T-helper 2 cell treated with Interferon-gamma antibody and Interleukin-4, amounts not matched to agents 5 μg/mL and 100 μg/mL, for 36 hours (primary cell): ENCODE data around the gene IL31RA.

ENCODE experiments used
- DNase-seq: peaks from one replicate; pipeline ENCODE4 v3.0.0; 2021; ENCODE audit warnings: low spot score
- H3K27ac Mint-ChIP-seq: one replicate; pipeline ENCODE4 v1.8.0; 2021; ENCODE audit warnings: mild to moderate bottlenecking, mixed read lengths
- H3K27me3 Mint-ChIP-seq: one replicate; pipeline ENCODE4 v1.8.0; 2021; ENCODE audit warnings: low read depth, mixed read lengths
- H3K36me3 Mint-ChIP-seq: one replicate; pipeline ENCODE4 v1.8.0; 2021; ENCODE audit warnings: low read depth, mixed read lengths
- H3K4me1 Mint-ChIP-seq: one replicate; pipeline ENCODE4 v1.8.0; 2021; ENCODE audit warnings: low read depth, mixed read lengths
- H3K4me3 Mint-ChIP-seq: one replicate; pipeline ENCODE4 v1.8.0; 2022; ENCODE audit warnings: mild to moderate bottlenecking, moderate library complexity, mixed read lengths
- H3K9me3 Mint-ChIP-seq: one replicate; pipeline ENCODE4 v1.8.0; 2021; ENCODE audit warnings: mixed read lengths

IL31RA gene

GRCh38 chr5:55868846-55869245, 17.7 kb downstream of the IL31RA start:
- Mint-ChIP-seq H3K36me3 (no peaks in the 10 kb centered on the region), H3K4me1 (peaks cover 8% of the 10 kb centered on the region), H3K4me3 (no peak overlapping the region), H3K27me3 (no peaks in the 10 kb centered on the region), H3K9me3 (no peaks in the 10 kb centered on the region), H3K27ac (no peak overlapping the region)
- DNase-seq: peak; percentile 77

- no peak overlapping the region for H3K4me3 Mint-ChIP-seq
- no peak overlapping the region for H3K27ac Mint-ChIP-seq
- peaks cover 8% of the 10 kb centered on the region for H3K4me1 Mint-ChIP-seq
- no peaks in the 10 kb centered on the region for H3K36me3 Mint-ChIP-seq
- DNase-seq: no peak
- peaks cover 1% of the 10 kb centered on the region for H3K9me3 Mint-ChIP-seq
- no peaks in the 10 kb centered on the region for H3K27me3 Mint-ChIP-seq
Measured at GRCh38 chr5:55869847-55870246, 18.7 kb downstream of the IL31RA start.

- peaks cover 17% of the 10 kb centered on the region for H3K9me3 Mint-ChIP-seq
- peaks cover 4% of the 10 kb centered on the region for H3K4me1 Mint-ChIP-seq
- H3K4me3 Mint-ChIP-seq: no peak overlapping the region
- H3K36me3 Mint-ChIP-seq: peaks cover 6% of the 10 kb centered on the region
- no peak overlapping the region for H3K27ac Mint-ChIP-seq
- no peaks in the 10 kb centered on the region for H3K27me3 Mint-ChIP-seq
- no peak for DNase-seq
Measured at GRCh38 chr5:55873234-55873633, 22.1 kb downstream of the IL31RA start.

GRCh38 chr5:55877655-55878054, 26.5 kb downstream of the IL31RA start:
- no peak overlapping the region for H3K27ac Mint-ChIP-seq
- peaks cover 18% of the 10 kb centered on the region for H3K9me3 Mint-ChIP-seq
- peaks cover 4% of the 10 kb centered on the region for H3K4me1 Mint-ChIP-seq
- no peak overlapping the region for H3K4me3 Mint-ChIP-seq
- H3K27me3 Mint-ChIP-seq: no peaks in the 10 kb centered on the region
- DNase-seq: no peak
- peaks cover 6% of the 10 kb centered on the region for H3K36me3 Mint-ChIP-seq

- H3K4me3 Mint-ChIP-seq: no peak overlapping the region
Measured at GRCh38 chr5:55880453-55880852, 29.3 kb downstream of the IL31RA start.

GRCh38 chr5:55885359-55885758, 34.2 kb downstream of the IL31RA start:
- Mint-ChIP-seq H3K36me3 (no peaks in the 10 kb centered on the region), H3K9me3 (no peaks in the 10 kb centered on the region), H3K27me3 (no peaks in the 10 kb centered on the region), H3K4me3 (no peak overlapping the region), H3K4me1 (peaks cover 3% of the 10 kb centered on the region), H3K27ac (no peak overlapping the region)
- DNase-seq: no peak

More at GRCh38 chr5:55880453-55880852, 29.3 kb downstream of the IL31RA start:
- Mint-ChIP-seq H3K27ac (no peak overlapping the region), H3K4me1 (peaks cover 4% of the 10 kb centered on the region), H3K9me3 (peaks cover 12% of the 10 kb centered on the region), H3K27me3 (no peaks in the 10 kb centered on the region), H3K36me3 (peaks cover 6% of the 10 kb centered on the region)
- no peak for DNase-seq

- DNase-seq: no peak
- H3K27me3 Mint-ChIP-seq: no peaks in the 10 kb centered on the region
- no peaks in the 10 kb centered on the region for H3K36me3 Mint-ChIP-seq
- H3K9me3 Mint-ChIP-seq: no peaks in the 10 kb centered on the region
- H3K27ac Mint-ChIP-seq: peak overlapping the region; percentile 1
- H3K4me1 Mint-ChIP-seq: peaks cover 3% of the 10 kb centered on the region
- no peak overlapping the region for H3K4me3 Mint-ChIP-seq
Measured at GRCh38 chr5:55888205-55888604, 37.0 kb downstream of the IL31RA start.

GRCh38 chr5:55892479-55892878, 41.3 kb downstream of the IL31RA start:
- H3K27ac Mint-ChIP-seq: no peak overlapping the region
- no peak overlapping the region for H3K4me3 Mint-ChIP-seq
- peaks cover 15% of the 10 kb centered on the region for H3K4me1 Mint-ChIP-seq
- no peaks in the 10 kb centered on the region for H3K36me3 Mint-ChIP-seq
- H3K9me3 Mint-ChIP-seq: no peaks in the 10 kb centered on the region
- H3K27me3 Mint-ChIP-seq: peaks cover 4% of the 10 kb centered on the region
- DNase-seq: no peak

- DNase-seq: no peak
- Mint-ChIP-seq H3K27me3 (peaks cover 5% of the 10 kb centered on the region), H3K4me3 (no peak overlapping the region), H3K27ac (no peak overlapping the region), H3K36me3 (no peaks in the 10 kb centered on the region), H3K4me1 (peaks cover 13% of the 10 kb centered on the region), H3K9me3 (no peaks in the 10 kb centered on the region)
Measured at GRCh38 chr5:55894135-55894534, 43.0 kb downstream of the IL31RA start.

- H3K27me3 Mint-ChIP-seq: peaks cover 5% of the 10 kb centered on the region
- no peak for DNase-seq
- H3K4me3 Mint-ChIP-seq: no peak overlapping the region
- peaks cover 20% of the 10 kb centered on the region for H3K4me1 Mint-ChIP-seq
- no peaks in the 10 kb centered on the region for H3K9me3 Mint-ChIP-seq
- H3K36me3 Mint-ChIP-seq: no peaks in the 10 kb centered on the region
- H3K27ac Mint-ChIP-seq: no peak overlapping the region
Measured at GRCh38 chr5:55895346-55895745, 44.2 kb downstream of the IL31RA start.

- Mint-ChIP-seq H3K27ac (no peak overlapping the region), H3K9me3 (no peaks in the 10 kb centered on the region)
- no peak for DNase-seq
Measured at GRCh38 chr5:55896238-55896637, 45.1 kb downstream of the IL31RA start.

GRCh38 chr5:55896663-55897062, 45.5 kb downstream of the IL31RA start:
- no peak overlapping the region for H3K4me3 Mint-ChIP-seq
- H3K4me1 Mint-ChIP-seq: peaks cover 24% of the 10 kb centered on the region
- H3K27me3 Mint-ChIP-seq: peaks cover 5% of the 10 kb centered on the region
- no peak overlapping the region for H3K27ac Mint-ChIP-seq
- DNase-seq: no peak
- H3K9me3 Mint-ChIP-seq: no peaks in the 10 kb centered on the region
- H3K36me3 Mint-ChIP-seq: no peaks in the 10 kb centered on the region

More at GRCh38 chr5:55896238-55896637, 45.1 kb downstream of the IL31RA start:
- Mint-ChIP-seq H3K27me3 (peaks cover 5% of the 10 kb centered on the region), H3K4me1 (peaks cover 24% of the 10 kb centered on the region), H3K4me3 (no peak overlapping the region), H3K36me3 (no peaks in the 10 kb centered on the region)

GRCh38 chr5:55897206-55897894, 46.2 kb downstream of the IL31RA start:
- Mint-ChIP-seq H3K4me1 (peaks cover 24% of the 10 kb centered on the region), H3K36me3 (no peaks in the 10 kb centered on the region), H3K9me3 (no peaks in the 10 kb centered on the region), H3K4me3 (no peak overlapping the region), H3K27me3 (peaks cover 5% of the 10 kb centered on the region), H3K27ac (no peak overlapping the region)
- no peak for DNase-seq

- Mint-ChIP-seq H3K27ac (no peak overlapping the region), H3K4me1 (peaks cover 27% of the 10 kb centered on the region), H3K27me3 (peaks cover 5% of the 10 kb centered on the region), H3K9me3 (no peaks in the 10 kb centered on the region), H3K4me3 (no peak overlapping the region), H3K36me3 (no peaks in the 10 kb centered on the region)
- peak; percentile 25 for DNase-seq
Measured at GRCh38 chr5:55897905-55898304, 46.7 kb downstream of the IL31RA start.

GRCh38 chr5:55899344-55899743, 48.2 kb downstream of the IL31RA start:
- no peak for DNase-seq
- Mint-ChIP-seq H3K36me3 (no peaks in the 10 kb centered on the region), H3K9me3 (no peaks in the 10 kb centered on the region), H3K4me3 (no peak overlapping the region), H3K4me1 (peaks cover 34% of the 10 kb centered on the region), H3K27ac (no peak overlapping the region), H3K27me3 (peaks cover 5% of the 10 kb centered on the region)
